ENCODE results near the gene TRIM41. TPM values are rescaled to one million over a fixed set of nuclear protein-coding genes. Genes with fewer than 3 reads are reported as not detected.

Gene TRIM41
- total and polyA plus RNA-seq, 2 of the 13 experiments (the other 11 are each of a cell fraction or from before 2014, with no cell fraction given): 10.2 to 16.7 TPM

- TF ChIP-seq PATZ1 (CRISPR knock-in tag; IDR thresholded peaks at IDR 0.05) (0 out of 2 replicates have a peak, but pooled peaks have one; percentile 9), ZNF207 (IDR thresholded peaks at IDR 0.05; ENCODE audit: borderline replicate concordance) (no peak), ZNF138 (CRISPR knock-in tag; IDR thresholded peaks at IDR 0.05; ENCODE audit: low read depth) (no peak), MEF2D (CRISPR knock-in tag; IDR thresholded peaks at IDR 0.05) (0 out of 2 replicates have a peak, but pooled peaks have one; percentile 65), TAF15 (IDR thresholded peaks at IDR 0.05; ENCODE audit: low read depth, low read length, poor library complexity, severe bottlenecking) (no peak), ZNF205 (CRISPR knock-in tag; IDR thresholded peaks at IDR 0.05) (peak; percentile 70), HOXA7 (CRISPR knock-in tag; IDR thresholded peaks at IDR 0.05) (no peak), ZSCAN22 (CRISPR knock-in tag; IDR thresholded peaks at IDR 0.05) (no peak), FOXJ3 (CRISPR knock-in tag; IDR thresholded peaks at IDR 0.05; ENCODE audit: borderline replicate concordance) (peak; percentile 65; the same call in 1 of the 2 replicates), NFE2L2 (IDR thresholded peaks at IDR 0.05; ENCODE audit: low read length) (no peak), ZFP90 (CRISPR knock-in tag; IDR thresholded peaks at IDR 0.05; ENCODE audit: borderline replicate concordance) (peak; percentile 44; the same call in 1 of the 2 replicates), KAT7 (CRISPR knock-in tag; IDR thresholded peaks at IDR 0.05; ENCODE audit: borderline replicate concordance) (peak; percentile 28; the same call in 1 of the 2 replicates), ZFP36L1 (CRISPR knock-in tag; IDR thresholded peaks at IDR 0.05) (0 out of 2 replicates have a peak, but pooled peaks have one; percentile 67), ZNF280D (CRISPR knock-in tag; IDR thresholded peaks at IDR 0.05) (0 out of 2 replicates have a peak, but pooled peaks have one; percentile 47), ZNF33B (CRISPR knock-in tag; IDR thresholded peaks at IDR 0.05) (0 out of 2 replicates have a peak, but pooled peaks have one; percentile 41), LCORL (IDR thresholded peaks at IDR 0.05) (no peak), LCORL (CRISPR knock-in tag; IDR thresholded peaks at IDR 0.05) (peak; percentile 38; the same call in 1 of the 2 replicates), FOXA3 (CRISPR knock-in tag; IDR thresholded peaks at IDR 0.05) (peak; percentile 78), ZBTB21 (CRISPR knock-in tag; IDR thresholded peaks at IDR 0.05) (no peak)
- TF ChIP-seq, protein P1, sequence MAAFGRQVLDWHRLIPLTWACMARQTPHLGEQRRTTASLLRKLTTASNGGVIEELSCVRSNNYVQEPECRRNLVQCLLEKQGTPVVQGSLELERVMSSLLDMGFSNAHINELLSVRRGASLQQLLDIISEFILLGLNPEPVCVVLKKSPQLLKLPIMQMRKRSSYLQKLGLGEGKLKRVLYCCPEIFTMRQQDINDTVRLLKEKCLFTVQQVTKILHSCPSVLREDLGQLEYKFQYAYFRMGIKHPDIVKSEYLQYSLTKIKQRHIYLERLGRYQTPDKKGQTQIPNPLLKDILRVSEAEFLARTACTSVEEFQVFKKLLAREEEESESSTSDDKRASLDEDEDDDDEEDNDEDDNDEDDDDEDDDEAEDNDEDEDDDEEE (CRISPR knock-in tag; IDR thresholded peaks at IDR 0.05): peak; percentile 32; the same call in 1 of the 2 replicates
- TF ChIP-seq, protein P2, sequence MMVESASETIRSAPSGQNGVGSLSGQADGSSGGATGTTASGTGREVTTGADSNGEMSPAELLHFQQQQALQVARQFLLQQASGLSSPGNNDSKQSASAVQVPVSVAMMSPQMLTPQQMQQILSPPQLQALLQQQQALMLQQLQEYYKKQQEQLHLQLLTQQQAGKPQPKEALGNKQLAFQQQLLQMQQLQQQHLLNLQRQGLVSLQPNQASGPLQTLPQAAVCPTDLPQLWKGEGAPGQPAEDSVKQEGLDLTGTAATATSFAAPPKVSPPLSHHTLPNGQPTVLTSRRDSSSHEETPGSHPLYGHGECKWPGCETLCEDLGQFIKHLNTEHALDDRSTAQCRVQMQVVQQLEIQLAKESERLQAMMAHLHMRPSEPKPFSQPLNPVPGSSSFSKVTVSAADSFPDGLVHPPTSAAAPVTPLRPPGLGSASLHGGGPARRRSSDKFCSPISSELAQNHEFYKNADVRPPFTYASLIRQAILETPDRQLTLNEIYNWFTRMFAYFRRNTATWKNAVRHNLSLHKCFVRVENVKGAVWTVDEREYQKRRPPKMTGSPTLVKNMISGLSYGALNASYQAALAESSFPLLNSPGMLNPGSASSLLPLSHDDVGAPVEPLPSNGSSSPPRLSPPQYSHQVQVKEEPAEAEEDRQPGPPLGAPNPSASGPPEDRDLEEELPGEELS (CRISPR knock-in tag; IDR thresholded peaks at IDR 0.05): peak; percentile 62
These were observed 35.4 kb upstream of the TRIM41 start (continued) for GRCh38 chr5:181187500-181188213.
